Hypothalamus (tissue), 51 donors: ENCODE data around the gene KNTC1.
"Not testable (repeated sequence)": the region's sequence is repeated elsewhere in the genome, so short reads cannot be mapped to it uniquely, and the experiment has no call there.

Source experiments
- DNase-seq, 51 donors: peaks; one replicate each; lab custom pipeline; 2025; lab: John Stamatoyannopoulos, UW

Gene KNTC1

DNA sequence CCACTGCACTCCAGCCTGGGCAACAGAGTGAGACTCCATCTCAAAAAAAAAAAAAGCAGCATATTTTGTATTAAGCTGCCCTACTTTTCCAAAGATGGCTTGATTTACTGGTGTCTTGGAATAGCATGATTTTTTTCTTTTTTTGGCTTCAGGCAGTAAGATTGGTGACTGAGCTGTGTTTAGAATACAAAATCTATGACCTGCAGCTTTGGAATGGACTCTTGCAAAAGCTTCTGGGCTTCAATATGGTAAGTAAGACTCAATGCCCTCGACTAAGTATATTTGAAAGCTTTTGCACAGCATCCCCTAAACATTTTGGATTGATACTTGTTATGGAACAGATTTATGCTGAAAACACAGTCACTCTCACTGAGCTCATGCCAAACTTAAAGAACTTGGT, 87.8 kb downstream of the KNTC1 start:
- DNase-seq: no peak

DNA sequence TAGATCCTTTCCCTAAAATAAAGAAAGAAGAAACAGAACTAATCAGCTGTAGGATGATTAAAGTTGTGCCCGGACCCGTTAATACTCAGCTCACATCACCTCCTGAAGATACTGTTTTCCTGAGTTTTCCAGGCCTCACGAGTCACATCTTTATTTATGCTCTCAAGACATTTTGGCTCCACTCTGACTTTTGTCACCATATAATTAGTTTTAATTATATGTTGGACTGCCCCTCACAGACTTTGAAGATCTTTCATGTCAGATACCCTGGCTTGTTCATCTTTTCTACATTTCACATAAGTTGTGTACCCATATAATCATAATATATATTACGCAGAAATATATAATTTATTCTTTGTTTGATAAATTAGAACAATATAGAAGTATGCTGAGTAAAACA, 88.7 kb downstream of the KNTC1 start:
- no peak for DNase-seq

DNA sequence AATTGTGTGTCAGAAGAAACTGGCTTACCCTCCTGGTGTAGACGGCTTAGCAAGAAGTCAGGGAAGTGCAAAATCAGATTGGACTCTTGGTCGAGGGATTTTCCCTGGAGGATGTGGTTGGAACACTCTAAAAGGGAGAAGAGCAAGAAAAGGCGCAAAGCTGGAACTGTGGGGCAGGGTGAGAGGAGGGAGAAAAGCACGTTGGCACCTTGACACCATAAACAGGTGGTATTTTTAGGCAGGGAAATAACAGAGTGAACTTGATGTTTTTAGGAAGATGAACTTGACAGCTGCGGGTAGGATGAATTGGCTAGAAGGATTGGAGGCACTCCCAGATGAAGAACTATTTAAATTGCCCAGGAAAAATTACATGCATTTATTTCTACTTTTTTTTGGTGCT, 108.4 kb downstream of the KNTC1 start:
- DNase-seq: no peak

DNA sequence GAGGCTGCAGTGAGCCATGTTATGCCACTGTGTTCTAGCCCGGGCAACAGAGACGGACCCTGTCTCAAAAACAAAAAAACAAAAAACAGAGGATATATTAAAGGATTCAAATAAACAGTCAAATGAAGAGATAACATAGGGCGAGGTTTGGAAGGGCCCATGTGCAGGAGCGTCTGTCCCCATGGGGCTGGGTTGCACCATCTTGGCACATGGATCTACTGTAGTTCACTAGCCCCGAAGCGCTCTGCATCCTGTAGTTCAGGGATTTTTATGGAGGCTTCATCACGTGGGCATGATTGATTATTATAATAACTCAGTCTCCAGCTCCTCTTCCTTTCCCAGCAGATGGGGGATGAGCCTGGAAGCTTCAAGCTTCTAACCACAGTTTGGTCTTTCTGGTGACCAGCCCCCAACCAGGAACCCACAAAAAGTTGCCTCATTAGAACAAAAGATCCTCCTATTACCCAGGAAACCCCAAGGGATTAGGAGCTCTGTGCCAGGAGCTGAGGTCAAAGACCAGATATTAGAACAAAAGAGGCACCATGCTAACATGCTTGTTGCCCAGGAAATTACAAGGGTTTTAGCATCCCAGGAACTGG, 116.3 kb downstream of the KNTC1 start:
- DNase-seq: no peak

DNA sequence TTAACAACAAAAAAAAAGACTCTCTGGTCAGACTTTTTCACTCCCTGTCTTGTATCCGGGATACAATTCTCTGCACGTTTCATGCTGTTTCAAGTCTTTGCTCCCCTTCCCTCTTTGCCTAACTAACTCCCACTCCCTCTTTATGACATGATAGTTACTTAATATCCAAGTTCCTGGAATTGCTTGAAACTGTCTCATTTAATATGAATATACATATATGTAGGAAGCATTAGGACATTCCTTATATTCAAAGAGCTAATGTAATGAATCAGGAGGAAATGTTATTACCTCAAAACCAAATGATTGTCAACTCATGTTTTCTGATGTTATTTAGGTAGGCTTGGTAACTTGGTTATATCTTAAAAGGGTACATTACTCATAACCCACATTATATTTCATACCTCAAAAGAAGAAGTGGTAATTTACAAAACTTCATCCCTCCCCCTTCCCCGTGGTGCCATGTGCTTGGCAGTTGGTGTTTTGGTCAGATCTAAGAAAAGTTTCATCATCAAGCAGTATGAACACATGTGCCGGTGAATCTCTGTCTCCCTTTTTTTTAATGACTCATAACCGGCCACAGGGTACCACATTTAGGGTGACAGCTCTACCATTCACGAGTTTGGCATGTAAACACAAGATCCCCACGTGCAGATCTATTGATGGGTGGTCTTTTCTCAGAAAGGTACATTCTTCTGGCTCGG, 119.6 kb downstream of the KNTC1 start:
- peak in 1 of 51 donors; percentile 1 for DNase-seq

DNA sequence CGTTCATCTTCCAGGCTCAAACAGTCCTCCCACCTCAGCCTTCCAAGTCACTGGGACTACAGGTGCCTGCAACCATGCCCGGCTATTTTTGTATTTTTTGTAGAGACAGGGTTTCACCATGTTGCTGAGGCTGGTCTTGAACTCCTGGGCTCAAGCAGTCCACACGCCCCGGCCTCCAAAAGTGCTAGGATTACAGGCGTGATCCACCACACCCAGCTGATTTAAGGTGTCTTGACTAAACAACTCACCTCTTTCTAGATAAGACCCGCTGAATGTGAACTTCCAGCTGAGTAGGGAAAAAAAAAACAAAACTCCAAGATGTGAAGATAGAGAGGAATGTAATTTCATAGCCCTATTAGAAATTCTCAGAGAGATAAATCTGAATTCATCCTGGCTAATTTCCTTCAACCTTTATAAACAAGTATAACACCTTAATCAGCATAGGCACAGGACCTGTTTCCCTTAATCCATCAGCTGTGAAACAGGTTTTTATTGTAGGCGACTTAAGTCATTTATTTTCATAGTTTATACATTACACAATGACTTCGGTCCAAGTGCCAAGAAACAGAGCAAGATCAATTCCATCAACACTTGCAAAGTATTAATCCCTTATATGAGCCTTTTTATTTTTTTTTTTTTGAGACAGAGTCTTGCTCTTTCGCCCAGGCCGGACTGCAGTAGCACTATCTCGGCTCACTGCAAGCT, 124.6 kb downstream of the KNTC1 start:
- no peak for DNase-seq

DNA sequence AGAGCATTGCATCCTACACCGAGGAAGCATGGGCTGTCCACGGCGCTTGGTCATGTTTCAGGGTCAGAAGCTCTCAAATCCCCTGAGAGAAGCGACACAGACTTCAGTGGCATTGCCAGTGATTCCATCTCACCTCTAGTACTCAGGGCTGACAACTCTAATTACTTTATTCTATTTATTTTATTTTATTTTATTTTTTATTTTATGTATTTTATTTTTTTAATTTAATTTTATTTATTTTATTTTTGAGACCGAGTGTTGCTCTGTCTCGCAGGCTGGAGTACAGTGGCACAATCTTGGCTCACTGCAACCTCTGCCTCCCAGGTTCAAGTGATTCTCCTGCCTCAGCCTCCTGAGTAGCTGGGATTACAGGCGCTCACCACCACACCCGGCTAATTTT, 126.2 kb downstream of the KNTC1 start:
- DNase-seq: not testable (repeated sequence)

DNA sequence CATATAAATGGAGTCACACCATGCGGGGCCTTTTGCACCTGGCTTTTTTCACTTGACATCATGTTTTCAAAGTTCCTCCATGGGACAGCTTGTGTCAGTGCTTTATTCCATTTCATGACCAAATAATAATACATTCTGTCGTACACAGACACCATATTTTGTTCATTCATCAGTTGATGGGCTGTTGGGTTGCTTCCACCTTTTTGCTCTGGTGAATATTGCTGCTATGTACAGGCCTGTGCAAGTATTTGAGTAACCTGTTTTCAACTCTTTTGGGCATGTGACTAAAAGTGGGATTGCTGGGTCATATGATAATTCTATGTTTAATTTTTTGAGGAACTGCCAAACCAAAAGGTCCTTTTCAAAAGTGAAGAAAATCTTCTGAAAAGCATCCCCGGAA, 129.2 kb downstream of the KNTC1 start:
- no peak for DNase-seq

DNA sequence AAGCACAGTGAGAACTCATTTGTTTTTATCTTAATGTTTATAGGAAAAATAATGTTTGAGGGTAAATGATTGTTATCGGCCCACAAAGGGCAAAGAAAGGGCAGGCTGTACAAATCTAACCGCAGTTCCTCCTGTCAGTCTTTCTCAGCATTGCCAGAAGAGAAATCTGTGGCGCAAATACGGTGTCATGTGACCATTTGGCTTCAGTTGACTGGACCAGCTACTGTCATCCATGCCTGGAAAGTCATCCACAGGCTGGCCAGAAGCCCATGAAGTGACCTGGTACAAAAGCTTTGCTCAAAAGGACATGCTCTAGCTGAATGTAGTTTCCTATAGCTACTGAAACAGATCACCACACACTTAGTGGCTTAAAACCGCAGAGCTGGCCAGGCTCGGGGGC, 132.5 kb downstream of the KNTC1 start:
- no peak for DNase-seq

DNA sequence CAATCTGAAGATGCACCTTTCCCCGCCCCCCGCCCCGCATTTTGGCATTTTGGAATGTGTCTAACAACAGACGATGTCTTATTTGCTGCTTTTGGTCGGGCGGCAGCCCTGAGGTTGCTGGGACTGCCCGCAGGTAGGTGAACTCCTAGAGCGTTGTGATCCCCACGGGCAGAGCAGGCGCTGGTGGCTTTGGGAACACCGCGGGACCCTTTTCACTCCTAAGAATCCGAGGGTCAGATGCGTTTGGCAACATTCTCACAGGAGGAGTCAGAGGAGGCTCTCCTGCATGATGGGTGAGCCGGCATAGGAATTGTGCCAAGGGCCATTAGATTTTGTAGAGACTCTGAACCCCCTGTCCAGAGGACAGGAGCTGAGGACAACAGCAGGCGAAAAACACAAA, 134.2 kb downstream of the KNTC1 start:
- no peak for DNase-seq

DNA sequence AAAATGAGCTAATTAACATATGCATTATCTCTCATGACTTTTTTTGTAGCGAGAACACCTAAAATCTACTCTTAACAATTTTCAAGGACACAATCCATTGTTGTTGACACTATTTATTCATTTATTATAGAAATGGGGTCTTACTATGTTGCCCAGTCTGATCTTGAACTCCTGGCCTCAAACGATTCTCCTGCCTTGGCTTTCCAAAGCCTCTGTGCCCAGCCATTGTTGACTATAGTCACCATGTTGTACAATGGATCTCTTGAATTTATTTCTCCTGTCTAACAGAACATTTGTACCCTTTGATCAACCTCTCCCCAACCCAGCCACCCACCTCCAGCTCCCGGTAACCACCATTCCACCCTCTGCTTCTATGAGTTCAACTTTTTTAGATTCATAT, 134.9 kb downstream of the KNTC1 start:
- DNase-seq: no peak

DNA sequence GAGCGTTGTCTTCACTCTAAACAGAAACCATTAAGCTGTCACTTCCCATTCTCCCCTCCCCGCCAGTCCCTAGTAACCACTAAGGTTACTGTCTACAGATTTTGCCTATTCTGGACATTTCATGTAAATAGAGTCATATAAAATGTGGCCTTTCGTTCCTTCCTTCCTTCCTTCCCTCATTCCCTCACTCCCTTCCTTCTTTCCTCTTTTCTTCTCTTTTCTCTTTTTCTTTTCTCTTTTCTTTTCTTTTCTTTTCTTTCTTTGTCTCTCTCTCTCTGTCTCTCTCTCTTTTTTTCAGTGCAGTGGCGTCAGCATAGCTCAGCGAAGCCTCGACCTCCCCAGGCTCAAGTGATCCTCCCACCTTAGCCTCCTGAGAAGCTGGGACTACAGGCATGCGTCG, 138.3 kb downstream of the KNTC1 start:
- DNase-seq: no peak

DNA sequence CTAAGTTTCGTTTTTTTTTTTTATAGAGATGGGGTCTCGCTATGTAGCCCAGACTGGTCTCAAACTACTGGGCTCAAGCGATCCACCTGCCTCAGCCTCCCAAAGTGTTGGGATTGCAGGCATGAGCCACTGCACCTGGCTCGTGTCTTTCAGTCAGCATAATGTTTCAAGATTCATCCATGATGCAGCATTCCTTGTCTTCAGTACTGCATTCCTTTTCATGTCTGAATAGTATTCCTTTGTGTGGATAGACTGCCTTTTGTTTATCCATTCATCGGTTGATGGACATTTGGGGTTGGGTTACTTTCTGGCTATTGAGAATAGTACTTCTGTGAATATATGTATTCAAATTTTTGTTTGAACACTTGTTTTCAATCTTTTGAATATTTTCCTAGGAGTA, 138.7 kb downstream of the KNTC1 start:
- DNase-seq: no peak

DNA sequence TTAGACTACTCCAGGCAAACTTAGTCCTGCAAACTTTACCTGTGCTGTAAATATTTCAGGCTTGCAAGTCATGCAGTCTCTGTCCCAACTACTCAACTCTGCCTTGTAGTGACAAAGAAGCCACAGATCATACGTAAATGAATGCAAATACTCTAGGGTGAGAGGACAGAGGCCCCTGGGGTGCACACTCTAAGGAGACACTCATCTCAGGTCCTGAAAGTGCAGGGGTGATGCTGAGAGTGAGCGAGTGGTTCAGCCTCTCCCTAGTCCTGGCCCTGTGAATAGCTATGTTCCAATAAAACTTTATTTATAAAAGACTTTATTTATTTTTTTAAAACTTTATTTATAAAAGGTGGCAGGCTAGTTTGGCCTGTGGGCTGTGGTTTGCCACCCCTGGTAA, 141.2 kb downstream of the KNTC1 start:
- no peak for DNase-seq

DNA sequence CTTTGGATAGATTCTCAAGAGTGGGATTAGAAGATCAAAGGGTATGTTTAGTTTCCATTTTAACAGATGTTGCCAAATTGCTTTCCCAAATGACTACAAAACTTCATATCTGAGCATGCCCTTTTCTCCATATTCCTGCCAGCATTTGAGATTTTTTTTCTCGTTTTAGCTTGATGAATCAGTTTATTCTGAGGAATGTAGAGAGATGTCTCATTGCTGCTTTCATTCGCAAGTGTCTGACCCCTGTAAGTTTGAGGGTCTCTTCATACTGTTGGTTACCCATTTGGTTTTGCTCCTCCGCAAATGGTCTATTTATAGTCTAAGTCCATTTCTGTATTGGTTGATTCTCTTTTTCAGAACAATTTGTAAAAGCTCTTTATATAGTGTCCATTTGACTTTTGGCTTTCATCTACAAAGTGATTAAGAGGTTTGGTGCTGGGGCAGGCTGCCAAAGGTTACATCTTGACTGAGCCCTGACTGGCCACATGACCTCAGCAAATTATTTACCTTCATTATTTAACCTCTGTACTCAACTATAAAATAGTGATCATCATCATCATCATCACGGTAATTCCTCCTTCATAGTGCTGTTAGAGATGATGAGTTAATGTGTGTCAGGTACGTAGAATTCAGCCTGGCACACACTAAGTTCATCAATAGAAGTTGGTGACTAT, 142.5 kb downstream of the KNTC1 start:
- no peak for DNase-seq

DNA sequence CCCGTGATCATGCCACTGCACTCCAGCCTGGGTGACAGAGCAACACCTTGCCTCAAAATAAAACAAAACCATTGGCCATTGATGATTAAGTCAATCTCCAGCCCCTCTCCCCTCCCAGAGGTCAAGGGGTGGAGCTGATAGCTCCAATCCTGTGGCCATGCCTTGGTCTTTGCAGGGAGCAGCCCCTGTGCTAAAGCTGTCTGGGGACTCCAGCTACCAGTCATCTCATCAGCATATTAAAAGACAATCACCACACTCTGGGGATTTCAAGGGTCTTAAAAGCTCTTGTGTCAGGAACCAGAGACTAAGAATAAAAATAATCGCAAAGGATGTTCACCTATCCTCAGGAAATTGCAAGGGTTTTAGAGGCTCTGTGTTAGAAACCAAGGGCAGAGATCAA, 145.5 kb downstream of the KNTC1 start:
- no peak for DNase-seq
